Measurements from ENCODE around the gene SUSD6. TPM values are rescaled to one million over a fixed set of nuclear protein-coding genes. Genes with fewer than 3 reads are reported as not detected.
A peak's percentile ranks its signal among the peaks of the same experiment; 100 is the strongest.
"Not testable (repeated sequence)": the region's sequence is repeated elsewhere in the genome, so short reads cannot be mapped to it uniquely, and the experiment has no call there.

SUSD6 gene
- total RNA-seq, 1 experiment from 2014 or later: 44.7 TPM

DNA sequence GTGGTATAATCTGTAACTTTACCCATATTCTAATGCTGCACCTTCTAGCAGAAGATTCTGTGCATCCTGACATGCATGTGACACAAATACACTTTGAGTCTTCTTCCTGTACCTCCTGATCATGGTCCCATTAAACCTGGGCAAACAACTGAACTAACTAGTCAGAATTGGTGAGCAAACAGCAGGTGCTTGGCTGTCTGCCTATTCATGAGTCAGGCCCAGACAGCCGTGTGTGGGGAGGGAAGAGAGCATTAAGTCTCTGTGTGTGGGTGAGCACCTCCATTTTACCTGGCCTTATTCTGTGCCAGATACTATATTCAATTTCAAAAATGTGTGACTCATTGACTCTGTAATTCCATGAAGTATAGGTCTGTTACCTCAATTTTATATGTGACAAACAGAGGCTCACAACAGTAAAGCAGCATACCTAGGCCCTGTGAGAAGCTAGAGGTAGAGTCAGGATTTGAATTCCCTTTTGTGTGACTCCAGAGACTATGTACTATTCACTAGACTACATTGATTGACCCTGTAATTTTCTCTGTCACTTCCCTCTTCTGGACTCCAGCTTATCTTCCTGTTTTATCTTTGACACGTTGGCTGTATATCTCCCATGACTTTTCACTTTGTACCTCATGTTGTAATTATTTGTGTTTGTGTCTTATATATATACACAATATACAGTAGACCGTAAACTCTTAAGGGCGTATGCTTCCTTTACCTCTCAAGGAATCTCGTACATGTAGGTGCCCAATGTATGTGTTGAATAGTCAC lies 32.2 kb downstream of the SUSD6 start:
- H3K9me3 Mint-ChIP-seq (ENCODE audit: low read depth, unreplicated experiment): peaks cover 4% of the 10 kb centered on the region
- CTCF ChIA-PET: interaction anchor here (0.6 to 1.1 kb wide), 4 partner anchors 10 to 179 kb away, joined by 3 to 4 read pairs (median 4); no protein-coding TSS in a partner anchor
- peak overlapping the region; percentile 54 for H3K4me3 Mint-ChIP-seq (ENCODE audit: low read depth, unreplicated experiment)
- TF ChIP-seq, protein P1, sequence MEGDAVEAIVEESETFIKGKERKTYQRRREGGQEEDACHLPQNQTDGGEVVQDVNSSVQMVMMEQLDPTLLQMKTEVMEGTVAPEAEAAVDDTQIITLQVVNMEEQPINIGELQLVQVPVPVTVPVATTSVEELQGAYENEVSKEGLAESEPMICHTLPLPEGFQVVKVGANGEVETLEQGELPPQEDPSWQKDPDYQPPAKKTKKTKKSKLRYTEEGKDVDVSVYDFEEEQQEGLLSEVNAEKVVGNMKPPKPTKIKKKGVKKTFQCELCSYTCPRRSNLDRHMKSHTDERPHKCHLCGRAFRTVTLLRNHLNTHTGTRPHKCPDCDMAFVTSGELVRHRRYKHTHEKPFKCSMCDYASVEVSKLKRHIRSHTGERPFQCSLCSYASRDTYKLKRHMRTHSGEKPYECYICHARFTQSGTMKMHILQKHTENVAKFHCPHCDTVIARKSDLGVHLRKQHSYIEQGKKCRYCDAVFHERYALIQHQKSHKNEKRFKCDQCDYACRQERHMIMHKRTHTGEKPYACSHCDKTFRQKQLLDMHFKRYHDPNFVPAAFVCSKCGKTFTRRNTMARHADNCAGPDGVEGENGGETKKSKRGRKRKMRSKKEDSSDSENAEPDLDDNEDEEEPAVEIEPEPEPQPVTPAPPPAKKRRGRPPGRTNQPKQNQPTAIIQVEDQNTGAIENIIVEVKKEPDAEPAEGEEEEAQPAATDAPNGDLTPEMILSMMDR (IDR thresholded peaks at IDR 0.05; ENCODE audit: unreplicated experiment): no peak
- peaks cover 54% of the 10 kb centered on the region for H3K4me1 Mint-ChIP-seq (ENCODE audit: low read depth, unreplicated experiment)
- intact Hi-C loops (cut with micrococcal nuclease; ENCODE audit: unreplicated experiment): loop anchor here (2.0 kb wide), 1 partner anchor 23 kb away; no protein-coding TSS in a partner anchor
- no TSS peak for BruUV-seq (replicated peaks)
- no peaks in the 10 kb centered on the region for H3K27me3 Mint-ChIP-seq (ENCODE audit: unreplicated experiment)
- DNase-seq: peak; percentile 88
- peaks cover 32% of the 10 kb centered on the region for H3K36me3 Mint-ChIP-seq (ENCODE audit: insufficient read depth, unreplicated experiment)
- H3K27ac Mint-ChIP-seq (ENCODE audit: unreplicated experiment): peak overlapping the region; percentile 99

DNA sequence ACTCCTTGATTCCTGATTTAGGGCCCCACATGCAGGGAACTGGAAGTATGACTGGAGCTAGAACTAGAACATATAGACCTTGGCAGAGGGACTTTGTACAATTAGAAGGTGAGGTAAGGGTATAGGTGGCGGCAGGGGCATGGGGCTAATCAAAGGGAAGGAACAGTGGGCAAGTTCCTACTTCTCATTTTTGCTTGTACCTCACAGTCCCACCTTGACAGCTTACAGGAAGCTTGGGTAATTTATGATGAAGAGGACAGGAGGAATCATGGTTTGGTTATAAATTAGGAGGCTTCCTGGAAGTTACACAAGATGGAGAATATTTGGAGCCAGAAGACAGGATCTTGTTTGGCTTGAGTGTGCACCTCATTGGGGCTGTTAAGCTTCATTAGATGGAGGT lies 33.4 kb downstream of the SUSD6 start:
- CTCF ChIA-PET: interaction anchor here (1.7 kb wide), 1 partner anchor 24 kb away, joined by 4 read pairs; no protein-coding TSS in a partner anchor
- peak overlapping the region; percentile 99 for H3K27ac Mint-ChIP-seq (ENCODE audit: unreplicated experiment)
- TF ChIP-seq, protein P1 (IDR thresholded peaks at IDR 0.05; ENCODE audit: unreplicated experiment): no peak
- DNase-seq: no peak
- H3K9me3 Mint-ChIP-seq (ENCODE audit: low read depth, unreplicated experiment): peaks cover 4% of the 10 kb centered on the region
- BruUV-seq (replicated peaks): no TSS peak
- peaks cover 32% of the 10 kb centered on the region for H3K36me3 Mint-ChIP-seq (ENCODE audit: insufficient read depth, unreplicated experiment)
- H3K27me3 Mint-ChIP-seq (ENCODE audit: unreplicated experiment): no peaks in the 10 kb centered on the region
- intact Hi-C loops (cut with micrococcal nuclease; ENCODE audit: unreplicated experiment): no loop called here
- H3K4me1 Mint-ChIP-seq (ENCODE audit: low read depth, unreplicated experiment): peaks cover 62% of the 10 kb centered on the region
- peak overlapping the region; percentile 54 for H3K4me3 Mint-ChIP-seq (ENCODE audit: low read depth, unreplicated experiment)

DNA sequence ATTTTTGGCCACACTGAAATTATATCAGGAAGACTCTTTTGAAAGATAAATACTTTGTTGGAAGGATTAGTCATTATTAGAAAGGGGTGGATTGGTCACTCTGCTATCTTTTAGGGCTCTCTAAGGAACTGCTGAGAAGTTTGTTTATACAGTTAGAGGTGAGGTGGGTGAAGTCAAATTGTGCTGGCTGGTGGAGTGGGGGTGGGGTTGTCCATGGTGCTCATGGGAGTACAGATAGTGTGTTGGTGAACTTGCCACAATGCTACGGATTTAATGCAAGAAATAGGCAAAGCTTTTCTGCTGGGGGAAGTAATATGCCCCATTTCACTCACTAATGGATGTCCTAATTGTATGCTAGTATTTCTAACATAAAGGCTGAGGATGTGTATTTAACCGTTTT lies 35.8 kb downstream of the SUSD6 start:
- TF ChIP-seq, protein P1 (IDR thresholded peaks at IDR 0.05; ENCODE audit: unreplicated experiment): no peak
- peaks cover 20% of the 10 kb centered on the region for H3K36me3 Mint-ChIP-seq (ENCODE audit: insufficient read depth, unreplicated experiment)
- no peak overlapping the region for H3K4me3 Mint-ChIP-seq (ENCODE audit: low read depth, unreplicated experiment)
- no peak for DNase-seq
- H3K4me1 Mint-ChIP-seq (ENCODE audit: low read depth, unreplicated experiment): peaks cover 79% of the 10 kb centered on the region
- intact Hi-C loops (cut with micrococcal nuclease; ENCODE audit: unreplicated experiment): no loop called here
- no peak overlapping the region for H3K27ac Mint-ChIP-seq (ENCODE audit: unreplicated experiment)
- H3K9me3 Mint-ChIP-seq (ENCODE audit: low read depth, unreplicated experiment): no peaks in the 10 kb centered on the region
- BruUV-seq (replicated peaks): no TSS peak
- CTCF ChIA-PET: interaction anchor here (1.7 kb wide), 1 partner anchor 27 kb away, joined by 6 read pairs; no protein-coding TSS in a partner anchor
- H3K27me3 Mint-ChIP-seq (ENCODE audit: unreplicated experiment): no peaks in the 10 kb centered on the region

DNA sequence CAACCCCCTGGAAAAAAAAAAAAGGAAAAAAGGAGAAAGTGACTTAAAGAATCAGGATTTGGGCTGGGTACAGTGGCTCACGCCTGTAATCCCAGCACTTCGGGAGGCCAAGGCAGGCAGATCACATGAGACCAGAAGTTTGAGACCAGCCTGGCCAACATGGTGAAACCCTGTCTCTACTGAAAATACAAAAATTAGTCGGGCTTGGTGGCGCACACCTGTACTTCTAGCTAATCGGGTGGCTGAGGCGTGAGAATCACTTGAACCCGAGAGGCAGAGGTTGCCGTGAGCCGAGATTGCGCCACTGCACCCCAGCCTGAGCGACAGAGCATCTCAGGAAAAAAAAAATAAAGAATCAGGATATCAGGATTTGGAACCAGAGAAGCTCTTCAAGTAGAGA lies 36.2 kb downstream of the SUSD6 start:
- Mint-ChIP-seq H3K36me3 (ENCODE audit: insufficient read depth, unreplicated experiment) (peaks cover 20% of the 10 kb centered on the region), H3K4me1 (ENCODE audit: low read depth, unreplicated experiment) (peaks cover 75% of the 10 kb centered on the region)
- H3K9me3 Mint-ChIP-seq (ENCODE audit: low read depth, unreplicated experiment); DNase-seq; intact Hi-C loops (cut with micrococcal nuclease; ENCODE audit: unreplicated experiment); H3K27me3 Mint-ChIP-seq (ENCODE audit: unreplicated experiment); H3K4me3 Mint-ChIP-seq (ENCODE audit: low read depth, unreplicated experiment); H3K27ac Mint-ChIP-seq (ENCODE audit: unreplicated experiment); BruUV-seq (replicated peaks): not testable (repeated sequence)
- CTCF ChIA-PET: interaction anchor here (1.7 kb wide), 1 partner anchor 27 kb away, joined by 6 read pairs; no protein-coding TSS in a partner anchor
